Measurements from ENCODE around the gene CTTN. TPM values are rescaled to one million over a fixed set of nuclear protein-coding genes. Genes with fewer than 3 reads are reported as not detected.
A peak's percentile ranks its signal among the peaks of the same experiment; 100 is the strongest.
"Not testable (repeated sequence)": the region's sequence is repeated elsewhere in the genome, so short reads cannot be mapped to it uniquely, and the experiment has no call there.

Gene CTTN
- total RNA-seq, 4 donors from 2014 or later, result 253 to 417 (median 342) TPM

- TF ChIP-seq POLR2A (IDR thresholded peaks at IDR 0.05) (no peak), CTCF (IDR thresholded peaks at IDR 0.05) (no peak), EP300 (IDR thresholded peaks at IDR 0.05) (no peak)
- Histone ChIP-seq H3K4me3 (no peak overlapping the region), H3K27ac (peak overlapping the region in 2 of 4 donors; percentile 8 to 33), H3K4me1 (peaks cover 0 to 34% (median 10%) of the 10 kb centered on the region in 4 donors), H3K9me3 (no peaks in the 10 kb centered on the region), H3K27me3 (no peaks in the 10 kb centered on the region), H3K36me3 (peaks cover 0 to 49% (median 5%) of the 10 kb centered on the region in 3 donors)
- DNase-seq (ENCODE audit: low spot score in 2 of 2), result no peak
- 82 to 83% methylated on average over 16 to 18 of the region's 18 CpGs for WGBS, 2 donors
Measured at GRCh38 chr11:70384566-70385152, 13.7 kb upstream of the CTTN start.

GRCh38 chr11:70387564-70387963 lies 10.8 kb upstream of the CTTN start:
- DNase-seq (ENCODE audit: low spot score in 2 of 2), result no peak
- WGBS, 2 donors, result 93% methylated on average over 4 of the region's 4 CpGs
- Histone ChIP-seq H3K4me1 (peaks cover 0 to 23% (median 6%) of the 10 kb centered on the region in 4 donors), H3K9me3 (no peaks in the 10 kb centered on the region), H3K27ac (no peak overlapping the region), H3K4me3 (no peak overlapping the region), H3K36me3 (peaks cover 0 to 28% (median 0%) of the 10 kb centered on the region in 3 donors), H3K27me3 (no peaks in the 10 kb centered on the region)
- TF ChIP-seq EP300 (IDR thresholded peaks at IDR 0.05) (no peak), CTCF (IDR thresholded peaks at IDR 0.05) (no peak), POLR2A (IDR thresholded peaks at IDR 0.05) (no peak)

- TF ChIP-seq POLR2A (IDR thresholded peaks at IDR 0.05), result no peak
- TF ChIP-seq CTCF (IDR thresholded peaks at IDR 0.05), result no peak
- TF ChIP-seq EP300 (IDR thresholded peaks at IDR 0.05), result no peak
- WGBS, 2 donors, result 79 to 84% methylated on average over 6 of the region's 6 CpGs
- no peaks in the 10 kb centered on the region for H3K27me3 ChIP-seq
- H3K9me3 ChIP-seq, result no peaks in the 10 kb centered on the region
- no peak overlapping the region for H3K27ac ChIP-seq
- peaks cover 0 to 6% (median 0%) of the 10 kb centered on the region in 4 donors for H3K4me1 ChIP-seq
- no peak overlapping the region for H3K4me3 ChIP-seq
- H3K36me3 ChIP-seq, result peaks cover 0 to 24% (median 0%) of the 10 kb centered on the region in 3 donors
- no peak for DNase-seq (ENCODE audit: low spot score in 2 of 2)
Measured at GRCh38 chr11:70389201-70389600, 9.1 kb upstream of the CTTN start.

GRCh38 chr11:70390882-70391281 lies 7.4 kb upstream of the CTTN start:
- not testable (repeated sequence) for H3K27ac ChIP-seq; H3K9me3 ChIP-seq; H3K27me3 ChIP-seq; H3K36me3 ChIP-seq; H3K4me3 ChIP-seq; DNase-seq (ENCODE audit: low spot score in 2 of 2); H3K4me1 ChIP-seq
- 90 to 96% methylated on average over 7 of the region's 7 CpGs for WGBS, 2 donors

- no peaks in the 10 kb centered on the region for H3K9me3 ChIP-seq
- no peaks in the 10 kb centered on the region for H3K27me3 ChIP-seq
- H3K27ac ChIP-seq, result no peak overlapping the region
- no peak overlapping the region for H3K4me3 ChIP-seq
- TF ChIP-seq CTCF (IDR thresholded peaks at IDR 0.05) (no peak), POLR2A (IDR thresholded peaks at IDR 0.05) (no peak), EP300 (IDR thresholded peaks at IDR 0.05) (no peak)
- H3K4me1 ChIP-seq, result peaks cover 0 to 19% (median 10%) of the 10 kb centered on the region in 4 donors
- WGBS, 2 donors, result 96 to 98% methylated on average over 14 of the region's 15 CpGs
- no peaks in the 10 kb centered on the region for H3K36me3 ChIP-seq
- no peak for DNase-seq (ENCODE audit: low spot score in 2 of 2)
Measured at GRCh38 chr11:70394211-70394950, 3.9 kb upstream of the CTTN start.

All from tibial nerve (tissue), 4 donors.